Breast epithelium (tissue), 3 donors: ENCODE data around the gene STX8.

ENCODE experiments used
- POLR2A ChIP-seq: fragments of 450-650 bp; IDR thresholded peaks from one replicate; pipeline ENCODE4 v1.6.1; 2016; ENCODE audit warnings: antibody characterized with exemption, mild to moderate bottlenecking, moderate library complexity
- POLR2AphosphoS5 ChIP-seq, 3 donors: sonication (generic); formaldehyde crosslinking; IDR thresholded peaks; one replicate each; pipeline ENCODE4 v1.6.1; 2017; ENCODE audit warnings: antibody characterized with exemption in 3 of 3
- TF ChIP-seq, protein P1 (sequence below), 3 donors: fragments of 450-650 bp; IDR thresholded peaks; one replicate each; pipeline ENCODE4 v1.5.1; 2016 to 2017; ENCODE audit warnings: antibody characterized with exemption in 3 of 3, mild to moderate bottlenecking in 3 of 3, moderate library complexity in 3 of 3

DNA sequence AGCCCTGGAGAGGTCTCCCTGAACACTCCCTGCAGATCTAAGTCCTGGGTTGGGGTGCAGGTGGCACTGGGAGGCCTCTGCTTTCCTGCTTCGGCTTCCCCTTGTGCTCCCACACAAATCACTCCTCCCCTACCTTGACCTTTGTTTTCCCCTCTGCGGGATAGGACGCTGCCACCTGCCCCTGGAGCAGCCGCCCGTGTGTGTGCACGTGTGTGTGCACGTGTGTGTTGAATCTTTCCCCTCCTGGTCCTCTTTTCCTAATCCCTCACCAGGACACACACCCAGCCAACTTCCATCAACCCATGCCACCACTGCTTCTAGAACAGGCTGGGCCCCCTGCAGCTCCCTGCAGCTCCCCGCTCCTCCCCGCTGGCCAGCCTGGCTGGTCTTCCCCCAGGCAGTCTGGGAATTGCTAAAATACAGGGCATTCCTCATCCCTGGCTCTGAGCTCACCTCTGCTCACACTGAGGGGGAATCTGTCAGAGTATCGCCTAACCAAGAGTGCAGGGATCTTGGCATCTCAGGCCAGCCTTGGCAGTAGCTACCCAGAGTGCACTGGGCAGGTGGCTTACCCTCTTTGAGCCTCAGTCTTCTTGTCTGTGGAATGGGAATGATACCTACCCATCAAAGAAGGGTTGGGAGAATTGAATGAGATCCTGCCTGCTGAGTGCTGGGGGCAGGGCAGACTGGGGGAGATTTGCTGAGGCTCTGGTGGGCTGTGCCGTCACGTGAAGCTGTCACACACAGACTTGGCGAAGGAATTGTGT lies 355.8 kb downstream of the STX8 start:
- TF ChIP-seq, protein P1, sequence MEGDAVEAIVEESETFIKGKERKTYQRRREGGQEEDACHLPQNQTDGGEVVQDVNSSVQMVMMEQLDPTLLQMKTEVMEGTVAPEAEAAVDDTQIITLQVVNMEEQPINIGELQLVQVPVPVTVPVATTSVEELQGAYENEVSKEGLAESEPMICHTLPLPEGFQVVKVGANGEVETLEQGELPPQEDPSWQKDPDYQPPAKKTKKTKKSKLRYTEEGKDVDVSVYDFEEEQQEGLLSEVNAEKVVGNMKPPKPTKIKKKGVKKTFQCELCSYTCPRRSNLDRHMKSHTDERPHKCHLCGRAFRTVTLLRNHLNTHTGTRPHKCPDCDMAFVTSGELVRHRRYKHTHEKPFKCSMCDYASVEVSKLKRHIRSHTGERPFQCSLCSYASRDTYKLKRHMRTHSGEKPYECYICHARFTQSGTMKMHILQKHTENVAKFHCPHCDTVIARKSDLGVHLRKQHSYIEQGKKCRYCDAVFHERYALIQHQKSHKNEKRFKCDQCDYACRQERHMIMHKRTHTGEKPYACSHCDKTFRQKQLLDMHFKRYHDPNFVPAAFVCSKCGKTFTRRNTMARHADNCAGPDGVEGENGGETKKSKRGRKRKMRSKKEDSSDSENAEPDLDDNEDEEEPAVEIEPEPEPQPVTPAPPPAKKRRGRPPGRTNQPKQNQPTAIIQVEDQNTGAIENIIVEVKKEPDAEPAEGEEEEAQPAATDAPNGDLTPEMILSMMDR (IDR thresholded peaks at IDR 0.05): no peak
- TF ChIP-seq POLR2A (no peak), POLR2AphosphoS5 (IDR thresholded peaks at IDR 0.05) (no peak)
